HG03342 (cell line): ENCODE results near the gene ARHGEF28.

Experiments used
- ATAC-seq: cut with Tn5 transposase; IDR thresholded peaks from one replicate; pipeline ENCODE4 v1.9.1; 2021; ENCODE audit warnings: mild to moderate bottlenecking, moderate library complexity; ENCODE audit not compliant: unreplicated experiment

The ARHGEF28 gene

GRCh38 chr5:73918791-73919221 is 292.8 kb downstream of the ARHGEF28 start:
- ATAC-seq, result no peak

GRCh38 chr5:73921741-73922140 is 295.7 kb downstream of the ARHGEF28 start:
- no peak for ATAC-seq

- no peak for ATAC-seq
Observed at GRCh38 chr5:73922224-73922623, 296.2 kb downstream of the ARHGEF28 start.

- no peak for ATAC-seq
Observed at GRCh38 chr5:73922875-73923557, 297.0 kb downstream of the ARHGEF28 start.

GRCh38 chr5:73928476-73929070 is 302.6 kb downstream of the ARHGEF28 start:
- ATAC-seq, result no peak

- no peak for ATAC-seq
Observed at GRCh38 chr5:73935719-73936118, 309.7 kb downstream of the ARHGEF28 start.

- ATAC-seq, result no peak
Observed at GRCh38 chr5:73938280-73938937, 312.4 kb downstream of the ARHGEF28 start.

GRCh38 chr5:73938938-73939320 is 312.9 kb downstream of the ARHGEF28 start:
- no peak for ATAC-seq

GRCh38 chr5:73939557-73939956 is 313.6 kb downstream of the ARHGEF28 start:
- ATAC-seq, result no peak

GRCh38 chr5:73940026-73940425 is 314.0 kb downstream of the ARHGEF28 start:
- ATAC-seq, result no peak

GRCh38 chr5:73940801-73941200 is 314.8 kb downstream of the ARHGEF28 start:
- ATAC-seq, result no peak

- no peak for ATAC-seq
Observed at GRCh38 chr5:73942783-73943182, 316.8 kb downstream of the ARHGEF28 start.

GRCh38 chr5:73943397-73943796 is 317.4 kb downstream of the ARHGEF28 start:
- no peak for ATAC-seq

GRCh38 chr5:73944581-73944980 is 318.6 kb downstream of the ARHGEF28 start:
- no peak for ATAC-seq

- ATAC-seq, result no peak
Observed at GRCh38 chr5:73945505-73945904, 319.5 kb downstream of the ARHGEF28 start.

GRCh38 chr5:73946278-73946677 is 320.3 kb downstream of the ARHGEF28 start:
- ATAC-seq, result no peak

GRCh38 chr5:73946919-73947602 is 321.1 kb downstream of the ARHGEF28 start:
- no peak for ATAC-seq

- no peak for ATAC-seq
Observed at GRCh38 chr5:73947906-73948640, 322.1 kb downstream of the ARHGEF28 start.

GRCh38 chr5:73948720-73949119 is 322.7 kb downstream of the ARHGEF28 start:
- ATAC-seq, result no peak

- no peak for ATAC-seq
Observed at GRCh38 chr5:73950441-73950873, 324.5 kb downstream of the ARHGEF28 start.

- no peak for ATAC-seq
Observed at GRCh38 chr5:73950912-73951430, 325.0 kb downstream of the ARHGEF28 start.
